Testis (tissue), 2 donors: ENCODE measurements around the gene ILKAP.

Experiments
- CTCF ChIP-seq, 3 experiments: fragments of 450-650 bp in 2 of 3; fragments of 200-600 bp in 1 of 3; sonication (generic) in 1 of 3; IDR thresholded peaks; one replicate each; pipeline ENCODE4 v1.5.1; 2016 to 2019; ENCODE audit warnings: antibody characterized with exemption in 3 of 3, mild to moderate bottlenecking in 2 of 3, moderate library complexity in 1 of 3
- POLR2A ChIP-seq: fragments of 450-650 bp; IDR thresholded peaks from one replicate; pipeline ENCODE4 v1.6.1; 2017; ENCODE audit warnings: antibody characterized with exemption, mild to moderate bottlenecking, moderate library complexity

GRCh38 chr2:238162251-238162845 is 41.1 kb downstream of the ILKAP start:
- no peak for TF ChIP-seq CTCF (IDR thresholded peaks at IDR 0.05)
- no peak for TF ChIP-seq POLR2A
